Ecto neural progenitor cell (in vitro differentiated cells): ENCODE measurements around the gene FCHO2.
A peak's percentile ranks its signal among the peaks of the same experiment; 100 is the strongest.

Experiments used
- DNase-seq: peaks from one replicate; pipeline ENCODE4 v3.0.0-alpha.2; 2018; ENCODE audit warnings: low spot score

The FCHO2 gene

DNA sequence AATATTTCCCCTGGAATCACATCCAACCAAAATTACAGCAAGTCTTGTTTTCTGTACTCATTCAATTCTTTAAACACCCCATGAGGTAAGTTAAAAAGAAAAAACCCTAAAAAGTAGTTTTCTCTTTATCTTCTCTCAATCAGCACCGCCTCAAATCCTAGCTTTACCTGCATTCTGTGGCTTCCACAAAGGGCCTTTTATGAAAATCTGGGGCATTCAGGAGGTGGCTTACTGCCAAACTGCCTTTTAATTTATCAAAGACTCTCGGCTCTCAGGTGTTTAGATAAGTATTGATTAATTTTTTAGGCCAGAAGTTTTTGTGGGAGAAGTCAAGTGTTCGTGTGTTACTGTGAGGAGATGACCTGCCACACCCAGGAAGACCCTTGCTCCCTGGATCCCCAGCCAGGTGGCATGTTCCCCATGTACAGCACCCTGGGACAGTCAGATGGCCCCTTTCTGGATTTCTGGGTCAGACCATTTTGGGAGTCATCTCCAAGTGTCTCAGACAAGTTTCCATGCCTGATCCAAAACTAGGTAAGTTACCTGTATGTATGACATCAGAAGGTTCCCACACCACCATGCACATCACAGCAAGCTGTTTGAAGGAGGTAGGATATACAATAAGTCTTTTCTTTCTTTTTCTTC is 158.3 kb downstream of the FCHO2 start:
- no peak for DNase-seq

GRCh38 chr5:73115399-73116051 is 159.7 kb downstream of the FCHO2 start:
- DNase-seq, result no peak

DNA sequence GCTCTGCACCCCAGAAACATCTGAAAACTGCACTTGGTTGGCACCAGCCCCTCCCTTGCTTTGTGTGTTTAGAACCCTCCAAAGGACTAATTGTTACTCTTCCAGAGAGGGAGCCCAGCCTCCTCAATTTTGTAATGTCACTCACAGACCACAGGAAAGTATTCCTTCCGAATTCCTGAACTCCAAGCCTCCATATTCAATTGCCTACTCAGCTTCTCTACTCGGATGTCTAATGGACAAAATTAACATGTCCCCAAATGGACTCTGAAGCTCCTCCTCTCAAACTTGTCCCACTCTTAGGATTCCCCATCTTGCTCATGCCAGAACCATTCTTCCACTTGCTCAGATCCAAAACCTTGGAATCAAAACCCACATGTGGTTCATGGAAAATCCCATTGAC is 160.7 kb downstream of the FCHO2 start:
- no peak for DNase-seq

- no peak for DNase-seq
Measured at GRCh38 chr5:73117088-73117740, 161.4 kb downstream of the FCHO2 start.

GRCh38 chr5:73118391-73118973 is 162.6 kb downstream of the FCHO2 start:
- DNase-seq, result no peak

DNA sequence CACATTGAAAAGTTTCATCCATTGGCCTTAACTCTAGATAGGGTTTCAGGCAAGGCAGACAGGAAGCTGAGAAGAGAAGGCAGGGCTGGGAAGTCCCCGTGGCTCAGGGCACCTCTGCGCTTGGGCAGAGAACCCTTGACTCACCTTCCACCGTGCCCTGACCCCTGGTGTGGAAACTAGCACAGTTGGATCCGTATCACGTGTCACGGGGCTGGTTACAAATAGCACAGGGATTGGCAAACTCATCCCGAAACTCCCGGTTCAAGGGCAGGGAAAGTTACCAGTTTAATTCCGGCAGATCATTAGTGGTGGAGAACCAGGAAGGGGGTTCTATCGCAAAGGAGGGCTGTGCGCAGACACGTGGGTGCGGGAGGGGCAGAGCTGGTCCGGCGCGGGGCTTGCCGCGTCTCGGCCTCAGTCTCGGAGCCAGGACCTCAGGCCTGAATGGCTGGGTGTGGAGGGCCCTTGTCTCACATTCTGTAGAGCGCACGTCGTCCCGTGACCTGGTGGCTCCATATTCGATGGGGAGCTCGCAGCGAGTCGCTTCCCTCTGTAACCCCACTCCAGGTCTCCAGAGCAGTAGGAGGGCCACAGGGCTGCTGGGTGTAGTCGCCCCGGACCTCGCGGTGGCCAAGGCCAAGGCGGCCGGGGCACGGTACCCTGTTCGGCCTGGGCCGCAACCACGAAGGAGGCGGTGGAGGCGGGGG is 163.8 kb downstream of the FCHO2 start:
- DNase-seq, result peak; percentile 57

DNA sequence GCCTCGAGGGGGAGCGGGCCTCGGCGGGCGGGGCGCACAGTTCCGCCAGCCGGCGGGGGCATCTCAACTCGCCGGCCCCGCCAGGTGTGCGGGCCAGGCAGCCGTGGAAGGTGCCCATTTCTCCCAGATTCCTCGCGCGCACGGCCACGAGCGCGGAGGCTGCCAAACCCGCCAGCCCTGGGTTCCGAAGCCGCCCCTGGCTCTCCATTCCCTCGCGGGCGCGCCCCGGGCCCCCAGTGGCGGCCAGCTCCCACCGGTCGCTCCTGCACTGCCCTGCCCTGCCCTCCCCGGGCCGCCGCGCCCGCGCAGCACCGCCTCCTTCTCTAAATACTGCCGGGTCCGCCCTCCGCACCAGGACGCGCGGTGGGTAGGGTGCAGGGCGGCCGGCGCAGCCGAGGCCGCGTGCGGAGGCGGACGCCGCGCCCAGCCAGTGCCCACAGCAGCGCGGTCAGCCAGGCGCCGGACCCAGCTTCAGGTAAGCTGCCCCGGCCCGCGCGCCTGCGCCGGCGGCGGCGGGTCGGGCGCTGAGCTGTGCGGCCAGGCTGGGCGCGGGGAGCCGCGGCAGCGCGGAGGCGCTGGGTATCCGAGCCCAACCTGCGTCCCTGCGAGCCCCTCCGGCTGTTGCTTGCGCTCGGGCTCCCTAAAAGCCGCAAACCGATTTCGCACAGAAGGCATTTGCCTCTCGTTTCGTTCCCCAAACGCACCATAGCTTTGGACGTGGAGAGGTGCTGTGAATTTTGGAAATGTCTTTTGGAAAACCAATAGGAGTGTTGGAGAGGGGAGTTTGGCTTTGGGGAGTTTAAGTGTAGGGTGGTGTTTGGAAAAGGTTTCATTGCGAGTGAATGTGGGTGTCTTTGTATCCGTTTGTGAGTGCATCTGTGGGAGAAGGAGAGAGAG is 164.6 kb downstream of the FCHO2 start, which contains the start of gene TMEM171:
TSS of gene TMEM171 (plus strand) at position 354 of the 897 bp plus-strand sequence. CDS start 2,799 bp downstream, outside the sequence.
- peak; percentile 70 for DNase-seq

DNA sequence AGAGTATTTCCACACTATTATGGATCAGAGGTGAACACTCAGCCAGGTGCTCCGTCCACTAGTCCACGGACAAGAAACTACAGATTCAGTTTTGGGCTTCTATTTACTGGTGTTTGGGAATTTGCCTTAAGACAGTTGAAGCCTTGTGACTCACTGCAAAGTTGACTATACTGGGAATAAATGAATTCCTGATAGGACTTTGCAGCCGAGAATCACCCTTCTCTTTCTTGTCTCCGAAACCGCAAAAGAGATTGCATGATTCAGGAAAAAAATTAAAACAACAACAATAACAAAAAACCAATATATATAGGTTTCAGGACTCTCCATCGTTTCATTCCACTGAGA is 165.2 kb downstream of the FCHO2 start:
- DNase-seq, result no peak

DNA sequence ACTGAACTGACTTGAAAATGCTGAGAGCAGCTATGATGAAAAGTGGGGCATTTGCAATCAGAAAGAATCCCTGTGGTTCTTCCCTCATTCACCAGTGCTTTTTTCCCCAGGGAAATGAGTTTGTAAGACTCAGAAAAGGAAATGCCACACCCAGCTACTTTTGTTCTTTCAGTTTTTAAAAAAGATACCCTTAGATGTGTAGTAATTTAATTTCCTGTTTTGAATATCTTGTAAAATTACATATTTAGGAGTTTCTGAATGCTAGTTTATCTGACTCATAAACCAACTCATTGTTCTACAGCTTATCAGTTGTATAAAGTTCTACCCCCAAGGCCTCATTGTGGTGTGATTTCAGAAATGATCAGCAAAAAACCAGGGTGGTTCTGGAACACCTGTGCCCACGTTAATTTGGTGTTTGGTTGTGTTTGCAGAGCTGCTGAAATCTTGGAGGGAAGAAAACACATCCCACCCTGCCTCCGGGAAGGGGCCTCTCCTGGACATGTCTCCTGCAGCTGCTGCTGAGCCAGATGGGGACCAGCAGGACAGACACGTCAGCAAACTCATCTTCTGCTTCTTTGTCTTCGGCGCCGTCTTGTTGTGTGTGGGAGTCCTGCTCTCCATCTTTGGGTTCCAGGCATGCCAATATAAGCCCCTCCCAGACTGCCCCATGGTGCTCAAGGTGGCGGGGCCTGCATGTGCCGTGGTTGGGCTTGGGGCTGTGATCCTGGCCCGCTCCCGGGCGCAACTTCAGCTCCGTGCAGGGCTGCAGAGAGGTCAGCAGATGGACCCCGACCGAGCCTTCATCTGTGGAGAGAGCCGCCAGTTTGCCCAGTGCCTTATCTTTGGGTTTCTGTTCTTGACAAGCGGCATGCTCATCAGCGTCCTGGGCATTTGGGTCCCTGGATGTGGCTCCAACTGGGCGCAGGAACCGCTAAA is 167.3 kb downstream of the FCHO2 start:
- DNase-seq, result peak; percentile 45

GRCh38 chr5:73125289-73125688 is 169.4 kb downstream of the FCHO2 start:
- DNase-seq, result no peak

DNA sequence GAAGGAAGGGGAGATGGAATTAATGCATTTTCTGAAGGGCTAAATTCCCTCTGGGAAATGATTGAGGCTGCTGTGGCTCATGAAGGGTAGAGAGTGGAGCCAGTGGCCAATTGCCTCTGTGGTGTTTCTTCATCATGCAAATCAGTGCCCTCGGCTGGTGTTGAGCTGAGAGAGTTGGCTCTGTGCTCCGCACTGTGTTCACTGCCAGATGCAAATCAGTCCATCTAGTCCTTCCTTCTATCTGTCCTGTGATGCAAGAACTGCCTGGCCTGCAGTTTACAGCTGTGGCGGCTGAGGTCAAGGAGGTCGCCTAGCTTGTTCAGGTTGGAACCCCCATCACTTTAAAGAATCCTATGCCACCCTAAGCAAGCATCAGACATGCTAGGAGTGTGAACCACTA is 170.5 kb downstream of the FCHO2 start:
- DNase-seq, result no peak

DNA sequence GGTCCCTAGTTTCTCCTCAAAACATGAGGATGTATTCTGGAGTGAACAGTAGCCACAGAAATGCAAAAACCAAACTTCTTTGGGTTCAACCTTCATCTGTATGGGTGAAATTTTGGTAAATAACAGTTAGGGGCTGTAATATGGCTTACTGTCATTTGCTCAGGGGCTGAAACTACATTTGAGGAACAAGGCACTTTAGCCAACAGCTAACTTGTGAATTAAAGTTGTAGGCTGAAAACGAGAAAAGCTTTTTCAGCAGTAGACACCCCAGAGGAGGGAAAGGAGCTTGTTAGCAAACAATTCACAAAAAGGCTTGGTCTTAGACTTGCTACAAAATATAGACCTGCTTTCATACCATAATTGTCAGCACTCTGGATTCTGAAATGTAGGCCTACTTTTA is 171.1 kb downstream of the FCHO2 start:
- no peak for DNase-seq

GRCh38 chr5:73129143-73129542 is 173.3 kb downstream of the FCHO2 start:
- peak; percentile 7 for DNase-seq

- no peak for DNase-seq
Measured at GRCh38 chr5:73130811-73131210, 175.0 kb downstream of the FCHO2 start.

DNA sequence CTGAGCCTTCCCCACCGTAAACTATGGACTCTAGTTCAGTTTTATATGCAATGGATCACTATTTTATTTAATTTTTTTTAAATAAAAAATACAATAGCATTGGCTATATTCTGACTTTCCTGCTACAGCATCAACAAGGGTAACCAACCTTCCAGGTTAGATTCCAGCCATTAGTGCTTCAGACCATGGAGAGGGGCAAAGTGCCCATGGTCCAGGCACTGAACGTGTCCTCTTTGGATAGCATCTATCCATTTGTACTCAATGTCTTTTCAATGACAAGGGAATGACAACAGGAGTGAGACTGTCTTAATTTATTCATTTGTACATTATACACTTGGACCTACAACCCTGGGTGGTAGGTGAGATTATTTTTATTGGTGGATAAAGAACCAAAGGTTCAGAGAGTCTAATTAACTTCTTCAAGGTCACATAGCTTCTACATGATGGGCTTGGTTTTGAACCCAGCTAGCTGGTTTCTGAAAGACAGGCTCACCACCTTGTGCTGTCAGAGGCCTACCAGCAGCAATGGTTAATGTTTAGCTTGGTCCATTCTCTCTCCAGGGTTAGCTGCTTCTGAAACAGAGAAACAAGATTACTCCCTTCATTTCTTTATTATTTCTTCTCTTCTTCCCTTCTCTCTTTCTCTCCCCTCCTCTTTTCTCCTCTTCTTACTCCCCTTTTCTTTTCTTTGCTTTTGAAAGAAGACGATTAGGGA is 176.0 kb downstream of the FCHO2 start:
- DNase-seq, result no peak

DNA sequence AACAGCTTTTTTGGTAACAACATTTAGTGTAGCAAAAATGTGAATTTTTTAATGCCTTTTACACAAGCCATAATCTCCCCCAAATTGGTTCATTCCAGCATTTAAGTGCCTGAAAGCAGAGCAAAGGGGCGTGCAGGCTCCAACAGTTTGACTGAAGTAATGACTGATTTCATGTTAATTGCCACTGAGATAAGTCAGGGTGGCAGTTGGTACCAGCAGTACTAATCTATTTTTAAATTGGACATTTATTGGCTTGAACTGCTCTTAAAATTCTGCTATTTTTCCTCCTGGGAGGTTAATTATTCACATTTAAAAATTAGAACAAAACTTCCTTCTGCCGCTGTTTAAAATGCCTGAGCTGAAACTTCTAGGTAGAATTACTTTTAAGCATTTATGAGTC is 176.9 kb downstream of the FCHO2 start:
- no peak for DNase-seq

DNA sequence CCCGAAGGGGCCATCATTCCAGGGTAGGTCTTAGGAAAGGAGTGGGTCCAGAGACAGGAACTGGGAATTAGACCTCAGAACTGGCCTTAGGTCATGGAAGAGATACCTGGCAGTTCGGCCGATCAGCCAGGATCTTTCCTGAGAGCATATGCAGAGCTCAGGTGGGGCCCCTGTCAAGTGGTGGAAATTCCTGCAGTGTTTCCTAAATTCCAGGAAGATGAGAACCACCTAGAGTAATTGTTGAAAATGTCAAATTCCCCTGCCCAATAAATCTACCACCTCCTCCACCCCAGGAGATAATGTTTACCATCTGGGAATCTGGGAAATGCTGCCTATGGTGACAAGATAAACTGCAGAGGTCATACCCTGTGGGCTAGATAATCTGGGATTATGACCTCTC is 179.2 kb downstream of the FCHO2 start:
- DNase-seq, result peak; percentile 30

DNA sequence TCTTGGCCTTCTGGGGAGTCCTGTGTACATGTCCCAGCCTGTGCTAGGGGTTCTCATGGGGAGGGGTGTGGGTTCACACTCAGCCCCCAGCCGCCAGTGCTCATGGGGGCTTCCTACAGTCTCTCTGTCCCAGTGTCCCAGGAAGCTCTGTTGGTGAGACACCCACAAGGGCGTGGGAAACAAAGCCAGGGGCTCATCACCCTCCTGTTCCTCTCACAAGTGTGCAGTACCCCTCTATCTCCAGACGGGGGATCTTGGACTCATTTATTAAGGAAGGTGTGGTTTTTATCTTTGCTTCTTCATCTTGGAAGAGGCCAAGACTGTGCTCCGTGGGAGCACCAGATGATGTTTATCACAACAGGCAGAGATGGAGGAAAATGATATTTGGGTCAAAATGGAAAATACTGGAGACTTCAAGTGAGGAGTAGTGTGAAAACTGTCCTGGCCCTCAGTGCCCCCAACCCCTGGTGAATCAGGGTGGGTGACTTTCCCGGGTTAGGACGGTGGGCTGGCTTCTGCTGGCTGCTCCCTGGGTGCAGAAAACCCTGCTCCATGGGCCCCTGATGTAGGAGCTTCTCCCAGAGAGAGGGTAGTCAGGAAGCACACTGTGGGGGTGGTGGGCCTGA is 179.7 kb downstream of the FCHO2 start:
- DNase-seq, result peak; percentile 49

GRCh38 chr5:73136055-73136562 is 180.3 kb downstream of the FCHO2 start:
- DNase-seq, result peak; percentile 49
